ENCODE results near the gene BABAM2.

DNA sequence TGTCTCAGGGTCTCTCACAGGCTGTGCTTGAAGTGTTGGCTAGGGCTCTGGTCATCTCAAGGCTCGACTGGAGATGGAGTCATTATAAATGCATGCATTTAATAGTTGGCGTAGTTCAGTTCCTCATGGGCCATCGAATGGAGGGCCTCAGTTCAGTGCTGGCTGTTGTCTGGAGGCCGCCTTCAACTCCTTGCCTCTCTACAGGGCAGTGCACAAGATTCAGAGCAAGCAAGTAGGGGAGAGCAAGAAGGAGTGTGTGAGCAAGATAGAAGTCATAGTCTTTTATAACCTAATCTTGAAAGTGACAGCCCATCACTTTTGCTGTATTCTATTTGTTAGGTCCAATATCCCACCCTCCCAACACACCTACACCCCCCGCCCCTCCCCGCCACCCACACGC is 137.5 kb downstream of the BABAM2 start:
- TF ChIP-seq, protein P1, sequence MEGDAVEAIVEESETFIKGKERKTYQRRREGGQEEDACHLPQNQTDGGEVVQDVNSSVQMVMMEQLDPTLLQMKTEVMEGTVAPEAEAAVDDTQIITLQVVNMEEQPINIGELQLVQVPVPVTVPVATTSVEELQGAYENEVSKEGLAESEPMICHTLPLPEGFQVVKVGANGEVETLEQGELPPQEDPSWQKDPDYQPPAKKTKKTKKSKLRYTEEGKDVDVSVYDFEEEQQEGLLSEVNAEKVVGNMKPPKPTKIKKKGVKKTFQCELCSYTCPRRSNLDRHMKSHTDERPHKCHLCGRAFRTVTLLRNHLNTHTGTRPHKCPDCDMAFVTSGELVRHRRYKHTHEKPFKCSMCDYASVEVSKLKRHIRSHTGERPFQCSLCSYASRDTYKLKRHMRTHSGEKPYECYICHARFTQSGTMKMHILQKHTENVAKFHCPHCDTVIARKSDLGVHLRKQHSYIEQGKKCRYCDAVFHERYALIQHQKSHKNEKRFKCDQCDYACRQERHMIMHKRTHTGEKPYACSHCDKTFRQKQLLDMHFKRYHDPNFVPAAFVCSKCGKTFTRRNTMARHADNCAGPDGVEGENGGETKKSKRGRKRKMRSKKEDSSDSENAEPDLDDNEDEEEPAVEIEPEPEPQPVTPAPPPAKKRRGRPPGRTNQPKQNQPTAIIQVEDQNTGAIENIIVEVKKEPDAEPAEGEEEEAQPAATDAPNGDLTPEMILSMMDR (IDR thresholded peaks at IDR 0.05; ENCODE audit: low read depth, low read length), result no peak
- TF ChIP-seq MYC (IDR thresholded peaks at IDR 0.05; ENCODE audit: low read depth, low read length) (no peak), POLR2A (IDR thresholded peaks at IDR 0.05; ENCODE audit: extremely low read depth, insufficient read length) (no peak)
